SK-N-SH treated with all-trans-retinoic acid at 6 μM for 48 hours (cell line): ENCODE data around the gene HBQ1.

Source experiments
- ATAC-seq: fragments of 200-7000 bp; cut with Tn5 transposase; 3 replicates; pipeline ENCODE4 v1.9.1; 2020; ENCODE audit warnings: mild to moderate bottlenecking, moderate library complexity
- ARNTL ChIP-seq: fragments of 450-650 bp; formaldehyde crosslinking; IDR thresholded peaks from 2 replicates; pipeline ENCODE4 v1.5.0; 2020; ENCODE audit warnings: low read depth, mild to moderate bottlenecking, moderate library complexity, borderline replicate concordance
- BACH2 ChIP-seq: fragments of 250-450 bp; sonication (Bioruptor Pico); IDR thresholded peaks from 2 replicates; pipeline ENCODE4 v1.9.0; 2021; ENCODE audit warnings: mild to moderate bottlenecking, borderline replicate concordance
- CSDC2 ChIP-seq: fragments of 250-450 bp; sonication (Bioruptor Pico); IDR thresholded peaks from 2 replicates; pipeline ENCODE4 v1.5.0; 2020; ENCODE audit warnings: mild to moderate bottlenecking, moderate library complexity
- ESRRG ChIP-seq: fragments of 250-450 bp; sonication (Bioruptor Pico); IDR thresholded peaks from 2 replicates; pipeline ENCODE4 v1.6.1; 2021; ENCODE audit warnings: mild to moderate bottlenecking
- GLIS3 ChIP-seq: fragments of 250-450 bp; sonication (Bioruptor Pico); IDR thresholded peaks from 2 replicates; pipeline ENCODE4 v1.5.0; 2020; ENCODE audit warnings: mild to moderate bottlenecking, moderate library complexity
- ISL1 ChIP-seq: fragments of 250-450 bp; sonication (Bioruptor Pico); IDR thresholded peaks from 2 replicates; pipeline ENCODE4 v2.1.2; 2022; ENCODE audit warnings: mild to moderate bottlenecking, moderate library complexity
- OSR1 ChIP-seq: fragments of 250-450 bp; sonication (Bioruptor Pico); IDR thresholded peaks from 2 replicates; pipeline ENCODE4 v1.8.0; 2022; ENCODE audit warnings: moderate library complexity, mild to moderate bottlenecking, inconsistent platforms
- PPARA ChIP-seq: fragments of 250-450 bp; sonication (Bioruptor Pico); IDR thresholded peaks from 2 replicates; pipeline ENCODE4 v1.5.0; 2020; ENCODE audit warnings: mild to moderate bottlenecking, borderline replicate concordance
- RARB ChIP-seq: fragments of 250-450 bp; sonication (Bioruptor Pico); IDR thresholded peaks from 2 replicates; pipeline ENCODE4 v1.8.0; 2021; ENCODE audit warnings: mild to moderate bottlenecking, moderate library complexity
- SNAI2 ChIP-seq: fragments of 250-450 bp; sonication (Bioruptor Pico); IDR thresholded peaks from 2 replicates; pipeline ENCODE4 v1.5.0; 2020; ENCODE audit warnings: mild to moderate bottlenecking, moderate library complexity
- TCF4 ChIP-seq: fragments of 250-450 bp; sonication (Bioruptor Pico); IDR thresholded peaks from 2 replicates; pipeline ENCODE4 v1.8.0; 2021; ENCODE audit warnings: mild to moderate bottlenecking, moderate library complexity, borderline replicate concordance
- TOX ChIP-seq: fragments of 250-450 bp; sonication (Bioruptor Pico); IDR thresholded peaks from 2 replicates; pipeline ENCODE4 v1.8.0; 2021; ENCODE audit warnings: mild to moderate bottlenecking, moderate library complexity, borderline replicate concordance
- ZC3H10 ChIP-seq: fragments of 250-450 bp; sonication (Bioruptor Pico); IDR thresholded peaks from 2 replicates; pipeline ENCODE4 v1.5.1; 2021; ENCODE audit warnings: mild to moderate bottlenecking, moderate library complexity
- ZFP3 ChIP-seq: fragments of 250-450 bp; sonication (Bioruptor Pico); IDR thresholded peaks from 2 replicates; pipeline ENCODE4 v1.5.0; 2020; ENCODE audit warnings: mild to moderate bottlenecking, moderate library complexity
- ZFP30 ChIP-seq: fragments of 450-650 bp; formaldehyde crosslinking; IDR thresholded peaks from 2 replicates; pipeline ENCODE4 v1.5.0; 2022; ENCODE audit warnings: mild to moderate bottlenecking, moderate library complexity
- ZNF70 ChIP-seq: fragments of 450-650 bp; formaldehyde crosslinking; IDR thresholded peaks from 2 replicates; pipeline ENCODE4 v1.5.0; 2020; ENCODE audit warnings: mild to moderate bottlenecking, moderate library complexity
- TF ChIP-seq, protein P1 (sequence below): fragments of 250-450 bp; sonication (Bioruptor Pico); IDR thresholded peaks from 2 replicates; pipeline ENCODE4 v1.5.1; 2020; ENCODE audit warnings: low read depth, mild to moderate bottlenecking, moderate library complexity
- TF ChIP-seq, protein P2 (sequence below): fragments of 250-450 bp; sonication (Bioruptor Pico); IDR thresholded peaks from 2 replicates; pipeline ENCODE4 v1.5.0; 2020; ENCODE audit warnings: mild to moderate bottlenecking, moderate library complexity
- TF ChIP-seq, protein P3 (sequence below): fragments of 250-450 bp; sonication (Bioruptor Pico); IDR thresholded peaks from 2 replicates; pipeline ENCODE4 v1.8.0; 2021; ENCODE audit warnings: low read depth, mild to moderate bottlenecking, moderate library complexity, borderline replicate concordance
- TF ChIP-seq, protein P4 (sequence below): fragments of 250-450 bp; sonication (Bioruptor Pico); IDR thresholded peaks from 2 replicates; pipeline ENCODE4 v1.8.0; 2020; ENCODE audit warnings: mild to moderate bottlenecking, moderate library complexity, borderline replicate concordance

HBQ1 gene

DNA sequence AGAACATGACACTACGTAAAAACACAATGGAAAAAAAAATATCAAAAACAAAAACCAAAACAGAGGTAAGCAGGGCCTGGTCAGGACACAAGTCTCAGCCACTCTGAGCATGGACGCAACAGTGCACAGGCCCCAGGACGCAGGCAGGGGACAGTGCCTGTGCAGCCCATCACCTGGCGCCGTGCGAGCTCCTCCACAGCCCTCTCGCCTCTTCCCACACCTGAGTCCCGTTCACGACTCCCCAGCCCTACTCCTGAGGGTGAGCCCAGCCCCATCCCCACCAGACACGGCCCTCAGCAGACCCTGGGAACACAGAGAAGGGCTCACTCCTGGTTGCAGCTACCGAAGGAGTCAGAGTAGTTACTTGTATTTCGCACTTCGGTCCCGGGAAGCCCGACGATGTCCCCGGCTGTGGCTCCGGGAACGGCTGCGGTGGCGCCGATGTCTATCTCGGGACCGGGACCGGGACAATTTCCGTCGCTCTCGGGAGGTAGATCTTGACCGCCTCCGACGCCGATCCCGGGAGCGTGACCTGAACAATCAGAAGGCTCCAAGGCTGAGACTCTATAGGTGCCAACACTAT lies 9.4 kb downstream of the HBQ1 start:
- no peak; the same call in 2 of the 3 replicates for ATAC-seq
- no peak for TF ChIP-seq ISL1 (CRISPR knock-in tag)
- TF ChIP-seq TCF4 (CRISPR knock-in tag), result no peak
- no peak for TF ChIP-seq ZFP30 (CRISPR knock-in tag)
- no peak for TF ChIP-seq CSDC2
- TF ChIP-seq, protein P1, sequence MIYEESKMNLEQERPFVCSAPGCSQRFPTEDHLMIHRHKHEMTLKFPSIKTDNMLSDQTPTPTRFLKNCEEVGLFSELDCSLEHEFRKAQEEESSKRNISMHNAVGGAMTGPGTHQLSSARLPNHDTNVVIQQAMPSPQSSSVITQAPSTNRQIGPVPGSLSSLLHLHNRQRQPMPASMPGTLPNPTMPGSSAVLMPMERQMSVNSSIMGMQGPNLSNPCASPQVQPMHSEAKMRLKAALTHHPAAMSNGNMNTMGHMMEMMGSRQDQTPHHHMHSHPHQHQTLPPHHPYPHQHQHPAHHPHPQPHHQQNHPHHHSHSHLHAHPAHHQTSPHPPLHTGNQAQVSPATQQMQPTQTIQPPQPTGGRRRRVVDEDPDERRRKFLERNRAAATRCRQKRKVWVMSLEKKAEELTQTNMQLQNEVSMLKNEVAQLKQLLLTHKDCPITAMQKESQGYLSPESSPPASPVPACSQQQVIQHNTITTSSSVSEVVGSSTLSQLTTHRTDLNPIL (CRISPR knock-in tag), result no peak
- TF ChIP-seq, protein P2, sequence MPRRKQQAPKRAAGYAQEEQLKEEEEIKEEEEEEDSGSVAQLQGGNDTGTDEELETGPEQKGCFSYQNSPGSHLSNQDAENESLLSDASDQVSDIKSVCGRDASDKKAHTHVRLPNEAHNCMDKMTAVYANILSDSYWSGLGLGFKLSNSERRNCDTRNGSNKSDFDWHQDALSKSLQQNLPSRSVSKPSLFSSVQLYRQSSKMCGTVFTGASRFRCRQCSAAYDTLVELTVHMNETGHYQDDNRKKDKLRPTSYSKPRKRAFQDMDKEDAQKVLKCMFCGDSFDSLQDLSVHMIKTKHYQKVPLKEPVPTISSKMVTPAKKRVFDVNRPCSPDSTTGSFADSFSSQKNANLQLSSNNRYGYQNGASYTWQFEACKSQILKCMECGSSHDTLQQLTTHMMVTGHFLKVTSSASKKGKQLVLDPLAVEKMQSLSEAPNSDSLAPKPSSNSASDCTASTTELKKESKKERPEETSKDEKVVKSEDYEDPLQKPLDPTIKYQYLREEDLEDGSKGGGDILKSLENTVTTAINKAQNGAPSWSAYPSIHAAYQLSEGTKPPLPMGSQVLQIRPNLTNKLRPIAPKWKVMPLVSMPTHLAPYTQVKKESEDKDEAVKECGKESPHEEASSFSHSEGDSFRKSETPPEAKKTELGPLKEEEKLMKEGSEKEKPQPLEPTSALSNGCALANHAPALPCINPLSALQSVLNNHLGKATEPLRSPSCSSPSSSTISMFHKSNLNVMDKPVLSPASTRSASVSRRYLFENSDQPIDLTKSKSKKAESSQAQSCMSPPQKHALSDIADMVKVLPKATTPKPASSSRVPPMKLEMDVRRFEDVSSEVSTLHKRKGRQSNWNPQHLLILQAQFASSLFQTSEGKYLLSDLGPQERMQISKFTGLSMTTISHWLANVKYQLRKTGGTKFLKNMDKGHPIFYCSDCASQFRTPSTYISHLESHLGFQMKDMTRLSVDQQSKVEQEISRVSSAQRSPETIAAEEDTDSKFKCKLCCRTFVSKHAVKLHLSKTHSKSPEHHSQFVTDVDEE (CRISPR knock-in tag), result no peak
- TF ChIP-seq TOX (CRISPR knock-in tag), result no peak
- TF ChIP-seq, protein P3, sequence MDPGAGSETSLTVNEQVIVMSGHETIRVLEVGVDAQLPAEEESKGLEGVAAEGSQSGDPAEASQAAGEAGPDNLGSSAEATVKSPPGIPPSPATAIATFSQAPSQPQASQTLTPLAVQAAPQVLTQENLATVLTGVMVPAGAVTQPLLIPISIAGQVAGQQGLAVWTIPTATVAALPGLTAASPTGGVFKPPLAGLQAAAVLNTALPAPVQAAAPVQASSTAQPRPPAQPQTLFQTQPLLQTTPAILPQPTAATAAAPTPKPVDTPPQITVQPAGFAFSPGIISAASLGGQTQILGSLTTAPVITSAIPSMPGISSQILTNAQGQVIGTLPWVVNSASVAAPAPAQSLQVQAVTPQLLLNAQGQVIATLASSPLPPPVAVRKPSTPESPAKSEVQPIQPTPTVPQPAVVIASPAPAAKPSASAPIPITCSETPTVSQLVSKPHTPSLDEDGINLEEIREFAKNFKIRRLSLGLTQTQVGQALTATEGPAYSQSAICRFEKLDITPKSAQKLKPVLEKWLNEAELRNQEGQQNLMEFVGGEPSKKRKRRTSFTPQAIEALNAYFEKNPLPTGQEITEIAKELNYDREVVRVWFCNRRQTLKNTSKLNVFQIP (CRISPR knock-in tag), result no peak
- TF ChIP-seq SNAI2 (CRISPR knock-in tag), result no peak
- no peak for TF ChIP-seq BACH2 (CRISPR knock-in tag)
- no peak for TF ChIP-seq ZC3H10 (CRISPR knock-in tag)
- TF ChIP-seq ARNTL (CRISPR knock-in tag), result no peak
- no peak for TF ChIP-seq ESRRG (CRISPR knock-in tag)
- TF ChIP-seq, protein P4, sequence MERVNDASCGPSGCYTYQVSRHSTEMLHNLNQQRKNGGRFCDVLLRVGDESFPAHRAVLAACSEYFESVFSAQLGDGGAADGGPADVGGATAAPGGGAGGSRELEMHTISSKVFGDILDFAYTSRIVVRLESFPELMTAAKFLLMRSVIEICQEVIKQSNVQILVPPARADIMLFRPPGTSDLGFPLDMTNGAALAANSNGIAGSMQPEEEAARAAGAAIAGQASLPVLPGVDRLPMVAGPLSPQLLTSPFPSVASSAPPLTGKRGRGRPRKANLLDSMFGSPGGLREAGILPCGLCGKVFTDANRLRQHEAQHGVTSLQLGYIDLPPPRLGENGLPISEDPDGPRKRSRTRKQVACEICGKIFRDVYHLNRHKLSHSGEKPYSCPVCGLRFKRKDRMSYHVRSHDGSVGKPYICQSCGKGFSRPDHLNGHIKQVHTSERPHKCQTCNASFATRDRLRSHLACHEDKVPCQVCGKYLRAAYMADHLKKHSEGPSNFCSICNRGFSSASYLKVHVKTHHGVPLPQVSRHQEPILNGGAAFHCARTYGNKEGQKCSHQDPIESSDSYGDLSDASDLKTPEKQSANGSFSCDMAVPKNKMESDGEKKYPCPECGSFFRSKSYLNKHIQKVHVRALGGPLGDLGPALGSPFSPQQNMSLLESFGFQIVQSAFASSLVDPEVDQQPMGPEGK (CRISPR knock-in tag), result no peak
- no peak for TF ChIP-seq RARB (CRISPR knock-in tag)
- TF ChIP-seq, all 23 proteins: peak for 0

DNA sequence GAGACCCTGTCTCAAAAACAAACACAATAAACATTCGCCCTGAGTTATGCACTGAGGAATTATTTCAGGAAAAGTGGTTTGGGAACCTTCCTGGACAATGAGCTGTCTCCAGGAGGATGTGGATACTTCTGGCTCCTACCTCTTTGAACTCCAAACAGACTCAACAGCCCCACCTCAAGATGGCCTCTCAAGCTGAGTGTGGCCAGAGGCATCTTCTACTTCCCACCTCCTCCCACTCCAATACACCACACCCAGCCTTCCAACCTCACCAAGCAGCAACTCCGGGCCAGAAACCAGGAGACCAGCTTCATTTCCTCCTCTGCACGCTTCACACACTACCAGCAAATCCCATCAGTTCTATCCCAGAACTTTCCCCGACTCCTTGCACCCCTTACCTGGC lies 11.6 kb downstream of the HBQ1 start:
- no peak for TF ChIP-seq TCF4 (CRISPR knock-in tag)
- no peak for TF ChIP-seq SNAI2 (CRISPR knock-in tag)
- TF ChIP-seq, protein P3 (CRISPR knock-in tag), result no peak
- TF ChIP-seq ZNF70 (CRISPR knock-in tag), result no peak
- no peak for TF ChIP-seq CSDC2
- no peak for TF ChIP-seq ESRRG (CRISPR knock-in tag)
- no peak for TF ChIP-seq GLIS3
- no peak for TF ChIP-seq TOX (CRISPR knock-in tag)
- TF ChIP-seq, protein P1 (CRISPR knock-in tag), result no peak
- no peak for TF ChIP-seq PPARA (CRISPR knock-in tag)
- ATAC-seq, result no peak

DNA sequence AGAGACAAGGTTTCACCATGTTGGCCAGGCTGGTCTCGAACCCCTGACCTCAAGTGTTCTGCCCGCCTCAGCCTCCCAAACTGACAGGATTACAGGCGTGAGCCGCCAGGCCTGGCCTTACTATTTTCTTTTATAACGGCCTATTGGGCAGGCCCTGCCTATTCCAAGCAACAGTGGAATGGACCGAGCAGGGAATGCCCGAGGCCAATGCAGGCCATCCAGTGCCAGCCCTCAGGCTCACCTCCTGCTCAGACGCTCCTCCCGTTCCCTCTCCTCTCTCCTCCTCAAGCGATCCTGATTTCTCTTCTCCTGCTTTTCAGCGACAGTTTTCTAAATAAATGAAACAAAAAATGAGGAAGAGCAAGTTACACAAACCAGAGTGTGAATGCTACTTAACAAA lies 12.4 kb downstream of the HBQ1 start:
- no peak for TF ChIP-seq OSR1
- TF ChIP-seq GLIS3, result no peak
- TF ChIP-seq PPARA (CRISPR knock-in tag), result no peak
- TF ChIP-seq ARNTL (CRISPR knock-in tag), result no peak
- TF ChIP-seq, protein P1 (CRISPR knock-in tag), result no peak
- no peak for TF ChIP-seq ZC3H10 (CRISPR knock-in tag)
- TF ChIP-seq, protein P3 (CRISPR knock-in tag), result no peak
- TF ChIP-seq ZFP30 (CRISPR knock-in tag), result no peak
- no peak for TF ChIP-seq RARB (CRISPR knock-in tag)
- no peak for TF ChIP-seq ZFP3
- no peak for TF ChIP-seq SNAI2 (CRISPR knock-in tag)
- TF ChIP-seq BACH2 (CRISPR knock-in tag), result no peak
- ATAC-seq, result no peak
